Nephron progenitor cell (in vitro differentiated cells): ENCODE data around the gene BUB1B.
"Not testable (repeated sequence)": the region's sequence is repeated elsewhere in the genome, so short reads cannot be mapped to it uniquely, and the experiment has no call there.

ENCODE experiments used
- DNase-seq: peaks from one replicate; pipeline ENCODE4 v3.0.0; 2021
- H3K27ac Mint-ChIP-seq: 2 replicates; pipeline ENCODE4 v1.8.0; 2021; ENCODE audit warnings: mild to moderate bottlenecking, moderate library complexity, mixed read lengths
- H3K27me3 Mint-ChIP-seq: 2 replicates; pipeline ENCODE4 v1.8.0; 2021; ENCODE audit warnings: mild to moderate bottlenecking, low read depth, mixed read lengths; ENCODE audit not compliant: poor library complexity
- H3K36me3 Mint-ChIP-seq: 2 replicates; pipeline ENCODE4 v1.8.0; 2021; ENCODE audit warnings: low read depth, mixed read lengths
- H3K4me1 Mint-ChIP-seq: 2 replicates; pipeline ENCODE4 v1.8.0; 2021; ENCODE audit warnings: mixed read lengths
- H3K4me3 Mint-ChIP-seq: 2 replicates; pipeline ENCODE4 v1.8.0; 2021; ENCODE audit warnings: mild to moderate bottlenecking, moderate library complexity, mixed read lengths
- H3K9me3 Mint-ChIP-seq: 2 replicates; pipeline ENCODE4 v1.8.0; 2021; ENCODE audit warnings: mild to moderate bottlenecking, moderate library complexity, mixed read lengths
- TF ChIP-seq, protein P1 (sequence below): fragments of 200-600 bp; sonication (generic); IDR thresholded peaks from 2 replicates; pipeline ENCODE4 v1.5.0; 2021; ENCODE audit warnings: antibody characterized with exemption

Gene BUB1B

DNA sequence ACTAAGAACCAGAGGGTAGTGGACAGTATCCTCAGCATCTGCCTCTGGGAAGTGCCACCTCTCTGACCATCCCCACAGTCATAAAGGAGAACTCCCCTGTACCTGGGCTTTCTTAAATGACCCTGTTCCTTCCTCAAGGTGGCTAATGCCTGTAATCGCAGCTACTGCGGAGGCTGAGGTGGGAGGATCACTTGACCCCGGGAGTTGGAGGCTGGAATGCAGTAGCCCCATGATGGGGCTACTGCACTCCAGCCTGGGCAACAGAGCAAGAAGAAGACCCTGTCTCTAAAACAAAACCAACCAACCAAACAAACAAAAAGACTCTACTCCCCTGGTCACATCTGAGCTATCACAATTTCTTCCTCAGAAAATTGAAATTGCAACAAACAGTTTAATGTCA lies 848 bp upstream of the BUB1B start:
- peaks cover 8% of the 10 kb centered on the region for H3K36me3 Mint-ChIP-seq
- no peak for DNase-seq
- peaks cover 11% of the 10 kb centered on the region for H3K27me3 Mint-ChIP-seq
- TF ChIP-seq, protein P1, sequence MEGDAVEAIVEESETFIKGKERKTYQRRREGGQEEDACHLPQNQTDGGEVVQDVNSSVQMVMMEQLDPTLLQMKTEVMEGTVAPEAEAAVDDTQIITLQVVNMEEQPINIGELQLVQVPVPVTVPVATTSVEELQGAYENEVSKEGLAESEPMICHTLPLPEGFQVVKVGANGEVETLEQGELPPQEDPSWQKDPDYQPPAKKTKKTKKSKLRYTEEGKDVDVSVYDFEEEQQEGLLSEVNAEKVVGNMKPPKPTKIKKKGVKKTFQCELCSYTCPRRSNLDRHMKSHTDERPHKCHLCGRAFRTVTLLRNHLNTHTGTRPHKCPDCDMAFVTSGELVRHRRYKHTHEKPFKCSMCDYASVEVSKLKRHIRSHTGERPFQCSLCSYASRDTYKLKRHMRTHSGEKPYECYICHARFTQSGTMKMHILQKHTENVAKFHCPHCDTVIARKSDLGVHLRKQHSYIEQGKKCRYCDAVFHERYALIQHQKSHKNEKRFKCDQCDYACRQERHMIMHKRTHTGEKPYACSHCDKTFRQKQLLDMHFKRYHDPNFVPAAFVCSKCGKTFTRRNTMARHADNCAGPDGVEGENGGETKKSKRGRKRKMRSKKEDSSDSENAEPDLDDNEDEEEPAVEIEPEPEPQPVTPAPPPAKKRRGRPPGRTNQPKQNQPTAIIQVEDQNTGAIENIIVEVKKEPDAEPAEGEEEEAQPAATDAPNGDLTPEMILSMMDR, result no peak
- no peak overlapping the region for H3K4me3 Mint-ChIP-seq
- no peak overlapping the region for H3K27ac Mint-ChIP-seq
- no peaks in the 10 kb centered on the region for H3K9me3 Mint-ChIP-seq
- H3K4me1 Mint-ChIP-seq, result peaks cover 24% of the 10 kb centered on the region

DNA sequence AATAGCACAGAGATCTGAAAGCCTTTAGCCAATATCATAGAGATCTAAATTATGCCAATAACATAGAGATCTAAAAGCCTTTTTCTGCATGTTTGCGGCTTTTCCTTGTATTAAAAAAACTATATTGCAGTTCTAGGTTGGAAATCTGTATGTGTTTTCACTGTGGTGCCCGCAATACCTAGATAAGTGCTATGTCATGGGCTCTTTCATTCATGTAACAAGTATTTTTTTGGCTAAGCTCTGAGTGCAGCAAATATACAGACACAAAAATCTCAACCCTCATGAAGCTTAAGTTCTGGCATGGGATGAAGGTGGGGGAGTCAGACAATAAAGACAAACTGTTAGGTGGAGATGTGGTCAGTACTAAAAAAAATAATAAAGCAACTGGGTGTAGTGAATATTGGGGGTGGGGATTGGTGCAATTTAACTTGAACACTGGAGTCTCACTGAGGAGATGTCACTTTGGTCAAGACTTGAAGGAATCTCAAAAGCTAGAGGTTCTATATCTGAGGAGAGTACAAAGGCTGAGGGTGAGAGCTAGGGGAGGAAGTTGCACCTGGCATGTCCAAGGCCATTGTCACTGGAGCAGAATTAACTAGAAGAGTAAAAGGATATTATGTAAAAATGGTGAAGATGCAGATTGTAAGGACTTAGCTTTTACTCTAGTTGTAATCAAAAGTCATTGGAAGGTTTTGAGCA lies 973 bp downstream of the BUB1B start:
- no peak overlapping the region for H3K27ac Mint-ChIP-seq
- H3K36me3 Mint-ChIP-seq, result peaks cover 26% of the 10 kb centered on the region
- H3K4me1 Mint-ChIP-seq, result peaks cover 17% of the 10 kb centered on the region
- H3K27me3 Mint-ChIP-seq, result no peaks in the 10 kb centered on the region
- no peaks in the 10 kb centered on the region for H3K9me3 Mint-ChIP-seq
- no peak overlapping the region for H3K4me3 Mint-ChIP-seq
- TF ChIP-seq, protein P1, result no peak
- DNase-seq, result no peak

DNA sequence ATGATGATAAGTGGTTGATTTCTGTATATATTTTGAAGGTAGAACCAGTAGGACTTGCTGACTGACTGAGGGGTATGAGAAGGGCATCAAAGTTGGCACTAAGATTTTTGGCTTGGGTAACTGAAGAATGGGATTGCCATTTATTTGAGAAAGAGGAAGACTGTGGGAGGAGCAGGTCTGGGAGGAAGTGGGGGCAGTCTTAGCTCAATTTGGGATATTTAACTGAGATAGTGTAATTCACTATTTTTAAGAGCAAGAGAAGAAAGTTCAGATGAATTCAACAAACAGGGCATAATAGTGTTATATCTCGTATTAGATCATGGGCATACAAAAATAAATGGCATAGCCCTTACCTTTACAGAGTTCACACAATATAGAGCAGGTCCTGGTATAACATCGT lies 1.7 kb downstream of the BUB1B start:
- DNase-seq, result no peak
- Mint-ChIP-seq H3K36me3 (peaks cover 33% of the 10 kb centered on the region), H3K27me3 (no peaks in the 10 kb centered on the region), H3K4me3 (no peak overlapping the region), H3K9me3 (no peaks in the 10 kb centered on the region), H3K4me1 (peaks cover 18% of the 10 kb centered on the region), H3K27ac (no peak overlapping the region)
- TF ChIP-seq, protein P1, result no peak

DNA sequence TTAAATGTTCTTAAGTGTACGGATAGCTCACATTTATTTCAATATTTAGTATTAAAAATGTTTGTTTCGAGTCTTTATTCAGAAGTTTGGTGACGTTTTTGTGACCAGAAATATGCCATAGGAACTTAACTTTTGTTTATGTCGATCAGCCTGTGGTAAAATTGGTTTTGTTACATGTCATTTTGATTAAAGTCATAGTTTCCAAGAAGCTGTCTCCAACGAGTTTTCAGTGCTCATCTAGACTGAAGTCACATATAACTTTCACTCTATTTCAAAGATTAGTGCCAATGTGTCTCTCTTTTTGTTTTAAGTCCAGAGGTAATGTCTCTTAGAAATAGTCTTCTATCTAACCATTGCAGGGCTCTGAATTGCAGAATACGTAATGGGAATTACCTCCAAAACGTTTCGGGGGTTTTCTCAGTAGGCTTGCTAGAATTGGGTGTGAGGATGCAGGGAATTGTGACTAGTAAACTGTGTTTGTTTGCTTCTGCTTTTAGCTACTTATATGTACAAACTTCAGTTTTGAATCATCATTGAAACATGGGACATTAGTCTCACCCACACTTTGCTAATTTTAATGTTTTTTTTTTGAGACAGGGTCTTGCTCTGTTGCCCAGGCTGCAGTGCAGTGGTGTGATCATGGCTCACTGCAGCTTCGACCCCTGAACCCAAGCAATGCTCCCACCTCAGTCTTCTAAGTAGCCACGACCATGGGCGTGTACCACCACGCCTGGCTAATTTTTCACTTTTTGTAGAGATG lies 3.0 kb downstream of the BUB1B start:
- no peaks in the 10 kb centered on the region for H3K9me3 Mint-ChIP-seq
- H3K36me3 Mint-ChIP-seq, result peaks cover 45% of the 10 kb centered on the region
- H3K27me3 Mint-ChIP-seq, result no peaks in the 10 kb centered on the region
- peaks cover 15% of the 10 kb centered on the region for H3K4me1 Mint-ChIP-seq
- no peak overlapping the region for H3K27ac Mint-ChIP-seq
- DNase-seq, result no peak
- H3K4me3 Mint-ChIP-seq, result peak overlapping the region; percentile 55
- TF ChIP-seq, protein P1, result no peak

DNA sequence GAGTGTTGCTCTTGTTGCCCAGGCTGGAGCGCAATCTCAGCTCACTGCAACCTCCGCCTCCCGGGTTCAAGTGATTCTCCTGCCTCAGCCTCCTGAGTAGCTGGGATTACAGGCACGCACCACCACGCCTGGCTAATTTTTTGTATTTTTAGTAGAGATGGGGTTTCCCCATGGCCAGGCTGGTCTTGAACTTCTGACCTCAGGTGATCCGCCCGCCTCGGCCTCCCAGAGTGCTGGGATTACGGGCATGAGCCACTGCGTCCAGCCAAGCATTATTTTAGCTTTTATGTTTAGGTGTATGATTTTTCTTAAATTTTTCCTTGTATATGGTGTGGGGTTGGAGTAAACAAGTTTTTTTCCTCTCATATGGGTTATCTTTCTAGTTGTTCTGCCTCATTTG lies 6.5 kb downstream of the BUB1B start:
- not testable (repeated sequence) for H3K4me1 Mint-ChIP-seq, H3K9me3 Mint-ChIP-seq, DNase-seq, H3K27me3 Mint-ChIP-seq, H3K27ac Mint-ChIP-seq, H3K4me3 Mint-ChIP-seq
- peaks cover 71% of the 10 kb centered on the region for H3K36me3 Mint-ChIP-seq

DNA sequence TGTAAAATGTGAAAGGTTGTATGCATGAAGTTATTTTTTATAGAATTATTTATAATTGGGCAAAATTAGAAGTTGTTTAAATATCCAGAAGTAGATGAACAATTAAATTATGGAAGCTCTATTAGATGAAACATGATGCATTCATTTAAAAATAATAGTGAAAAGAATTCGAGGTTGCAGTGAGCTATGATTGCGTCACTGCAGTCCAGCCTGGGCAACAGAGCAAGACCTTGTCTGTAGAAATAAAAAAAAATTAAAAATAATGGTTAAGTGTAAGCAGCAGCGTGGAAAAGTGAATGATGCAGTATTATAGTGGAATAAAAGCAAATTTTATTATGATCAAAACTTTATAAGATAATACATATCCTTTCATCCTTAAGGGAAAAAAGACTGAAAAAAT lies 14.3 kb downstream of the BUB1B start:
- H3K9me3 Mint-ChIP-seq, result no peaks in the 10 kb centered on the region

More for the DNA sequence above, 14.3 kb downstream of the BUB1B start:
- Mint-ChIP-seq H3K4me1 (no peaks in the 10 kb centered on the region), H3K4me3 (no peak overlapping the region), H3K27me3 (no peaks in the 10 kb centered on the region), H3K36me3 (peaks cover 60% of the 10 kb centered on the region), H3K27ac (no peak overlapping the region)
- TF ChIP-seq, protein P1, result no peak
- DNase-seq, result no peak
